Ramos (cell line): ENCODE results near the gene ZCCHC24.

Source experiments
- in situ Hi-C: fragments of 300-500 bp; cut with MboI; formaldehyde crosslinking; loops from one replicate; pipeline ENCODE4 v1.14.3; 2022; ENCODE audit warnings: low sequenced_read_pairs; ENCODE audit not compliant: unreplicated experiment

Gene ZCCHC24

DNA sequence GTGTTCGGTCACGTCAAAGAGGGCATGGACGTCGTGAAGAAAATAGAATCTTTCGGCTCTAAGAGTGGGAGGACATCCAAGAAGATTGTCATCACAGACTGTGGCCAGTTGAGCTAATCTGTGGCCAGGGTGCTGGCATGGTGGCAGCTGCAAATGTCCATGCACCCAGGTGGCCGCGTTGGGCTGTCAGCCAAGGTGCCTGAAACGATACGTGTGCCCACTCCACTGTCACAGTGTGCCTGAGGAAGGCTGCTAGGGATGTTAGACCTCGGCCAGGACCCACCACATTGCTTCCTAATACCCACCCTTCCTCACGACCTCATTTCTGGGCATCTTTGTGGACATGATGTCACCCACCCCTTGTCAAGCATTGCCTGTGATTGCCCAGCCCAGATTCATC, 91.7 kb downstream of the ZCCHC24 start:
- in situ Hi-C loops = no loop called here

DNA sequence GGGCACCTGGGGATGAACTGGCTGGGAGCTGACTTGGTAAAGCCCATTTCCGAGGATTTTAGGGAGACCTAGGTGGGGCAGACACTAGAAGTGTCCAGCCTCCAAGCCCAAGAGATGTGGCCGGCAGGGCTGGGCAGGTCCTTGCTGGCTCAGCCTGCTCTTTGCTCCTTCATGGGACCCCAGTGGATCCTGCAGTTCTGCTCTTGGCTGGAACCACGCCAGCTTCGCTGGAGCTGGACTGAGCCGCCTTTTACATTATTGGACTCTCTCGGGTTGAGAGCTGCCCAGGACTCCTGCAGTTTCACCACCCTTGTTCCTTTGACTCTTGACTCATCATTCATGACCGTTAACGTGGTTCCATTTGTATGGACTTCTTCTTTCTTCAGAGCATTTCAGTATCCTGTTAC, 92.4 kb downstream of the ZCCHC24 start:
- in situ Hi-C loops = no loop called here

- in situ Hi-C loops = no loop called here
Measured at GRCh38 chr10:79352035-79352877, 93.2 kb downstream of the ZCCHC24 start.

- in situ Hi-C loops = no loop called here
Measured at GRCh38 chr10:79351332-79351731, 94.1 kb downstream of the ZCCHC24 start.

GRCh38 chr10:79350407-79351154, 94.8 kb downstream of the ZCCHC24 start:
- in situ Hi-C loops = no loop called here

DNA sequence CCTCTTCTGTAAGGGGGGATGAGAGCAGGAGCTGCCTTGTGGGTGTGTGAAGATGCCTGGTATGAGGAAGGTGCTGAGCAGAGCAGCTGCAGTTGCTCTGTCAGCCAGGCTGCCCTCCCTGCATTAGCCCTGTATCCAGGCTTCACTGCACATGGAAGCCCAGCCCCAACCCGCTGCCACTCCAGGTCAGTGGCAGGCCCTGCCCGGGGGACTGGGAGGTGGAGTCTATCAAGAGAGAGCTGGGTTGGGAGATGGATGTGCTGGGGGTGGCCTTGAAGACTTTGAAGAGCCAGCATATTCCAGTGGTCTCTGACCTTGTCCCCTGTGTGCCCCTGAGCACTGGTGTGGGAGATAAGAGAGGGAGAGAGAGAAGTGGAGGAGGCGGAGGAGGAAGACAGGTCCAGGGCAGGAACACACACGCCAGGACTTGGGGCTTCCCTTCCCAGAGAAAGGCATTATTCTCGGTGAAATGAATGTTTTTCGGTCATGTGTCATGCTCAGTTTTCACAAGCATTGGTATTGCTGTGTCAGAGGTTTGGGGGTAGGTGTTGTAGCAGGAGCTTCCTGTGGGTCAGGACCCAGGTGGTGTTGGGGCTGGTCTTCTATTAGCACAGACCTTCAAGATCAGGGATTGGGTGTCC, 95.5 kb downstream of the ZCCHC24 start:
- in situ Hi-C loops = no loop called here

GRCh38 chr10:79349072-79349491, 96.3 kb downstream of the ZCCHC24 start:
- in situ Hi-C loops = no loop called here

DNA sequence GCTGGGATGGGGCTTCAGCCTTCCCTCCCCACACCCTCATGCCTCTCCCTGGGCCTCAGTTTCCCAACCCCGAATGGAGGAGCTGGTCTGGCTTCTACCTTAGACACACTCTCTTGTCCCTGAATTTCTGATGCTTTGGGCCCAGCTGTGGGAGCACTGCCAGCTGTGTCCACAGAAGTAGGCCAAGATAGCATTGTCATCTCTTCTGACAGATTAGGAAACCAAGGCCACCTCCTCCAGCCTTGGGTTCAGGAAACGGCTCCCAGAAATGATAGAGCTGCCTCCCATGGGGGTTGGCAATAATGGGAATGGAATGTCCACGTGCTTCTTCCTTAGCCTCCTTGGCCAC, 96.8 kb downstream of the ZCCHC24 start:
- in situ Hi-C loops = no loop called here

DNA sequence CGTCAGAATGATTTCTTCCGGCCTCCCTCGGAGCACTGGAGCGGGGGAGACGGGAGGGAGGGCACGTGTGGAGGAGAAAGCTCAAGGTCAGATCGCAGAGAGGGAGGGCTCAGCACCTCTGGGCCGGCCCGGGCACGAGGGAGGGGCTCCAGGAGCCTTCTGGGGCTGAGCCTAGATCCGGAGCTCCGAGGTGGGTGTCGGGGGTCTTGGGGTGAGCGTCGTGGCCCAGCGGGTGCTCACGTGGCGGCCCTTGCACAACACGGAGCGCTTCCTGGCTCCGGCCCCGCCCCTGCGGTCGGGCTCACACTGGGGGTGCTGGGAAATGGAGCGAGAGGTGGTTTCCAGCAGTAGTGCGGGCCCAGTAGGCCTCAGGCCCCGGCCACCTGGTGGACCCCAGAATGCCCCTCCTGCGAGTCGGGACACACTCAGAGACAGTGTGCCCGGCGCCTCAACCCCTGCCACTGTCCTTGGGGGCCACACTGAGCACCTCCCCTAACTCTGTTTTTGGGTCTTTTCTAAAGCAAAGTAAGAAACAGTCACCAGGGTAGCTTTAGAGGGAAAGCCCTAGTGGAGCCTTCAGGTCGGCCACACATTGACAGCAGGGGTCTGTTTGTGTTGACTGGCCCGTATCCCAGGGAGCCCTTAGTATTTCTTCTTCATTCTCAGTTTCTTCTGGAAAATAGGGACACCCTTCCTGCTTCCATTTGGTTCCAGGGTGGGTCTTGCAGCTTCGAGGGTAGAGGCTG, 97.4 kb downstream of the ZCCHC24 start:
- in situ Hi-C loops = no loop called here

DNA sequence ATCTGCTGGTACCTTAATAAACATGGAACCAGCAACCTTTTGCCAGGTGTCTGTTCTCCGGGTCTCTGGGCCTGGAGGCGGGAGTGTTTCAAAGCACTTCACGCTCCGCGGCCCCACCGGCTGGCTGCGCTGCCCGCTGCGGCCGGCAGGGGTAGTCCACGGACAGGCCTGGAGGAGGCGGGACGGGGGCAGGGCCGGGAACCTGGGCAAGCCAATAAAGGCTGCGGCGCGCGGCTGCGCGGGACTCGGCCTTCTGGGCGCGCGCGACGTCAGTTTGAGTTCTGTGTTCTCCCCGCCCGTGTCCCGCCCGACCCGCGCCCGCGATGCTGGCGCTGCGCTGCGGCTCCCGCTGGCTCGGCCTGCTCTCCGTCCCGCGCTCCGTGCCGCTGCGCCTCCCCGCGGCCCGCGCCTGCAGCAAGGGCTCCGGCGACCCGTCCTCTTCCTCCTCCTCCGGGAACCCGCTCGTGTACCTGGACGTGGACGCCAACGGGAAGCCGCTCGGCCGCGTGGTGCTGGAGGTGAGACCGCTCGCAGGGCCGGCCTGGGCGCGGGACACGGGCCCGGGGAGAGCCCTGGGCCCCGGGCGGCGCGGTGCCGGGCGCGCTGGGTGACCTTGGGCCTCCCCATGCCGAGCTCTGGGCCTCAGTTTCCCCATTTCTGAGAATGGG, 98.1 kb downstream of the ZCCHC24 start, which contains the start of gene PPIF:
Gene PPIF, plus strand, starts transcription at position 244 of the 668 bp plus-strand sequence. Its CDS starts 80 bp downstream, at position 324.
- in situ Hi-C loops = no loop called here

- in situ Hi-C loops = no loop called here
Measured at GRCh38 chr10:79346388-79347225, 98.8 kb downstream of the ZCCHC24 start.

DNA sequence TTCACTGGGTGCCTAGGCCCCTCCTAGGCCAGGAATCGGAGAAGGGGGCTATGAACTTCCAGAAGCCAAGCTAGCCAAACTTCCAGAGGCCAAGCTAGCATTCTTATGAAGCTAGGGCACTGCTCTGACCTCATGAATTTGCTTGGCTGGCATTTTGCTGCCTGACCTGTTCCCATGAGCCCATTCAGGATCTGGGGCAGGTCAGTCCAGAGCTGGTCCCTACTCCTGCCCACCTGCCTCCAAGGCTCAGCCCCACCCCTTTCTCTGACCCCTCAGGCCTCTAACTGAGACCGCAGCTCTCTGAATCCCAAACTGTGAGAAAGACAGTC, 99.4 kb downstream of the ZCCHC24 start:
- in situ Hi-C loops = no loop called here

DNA sequence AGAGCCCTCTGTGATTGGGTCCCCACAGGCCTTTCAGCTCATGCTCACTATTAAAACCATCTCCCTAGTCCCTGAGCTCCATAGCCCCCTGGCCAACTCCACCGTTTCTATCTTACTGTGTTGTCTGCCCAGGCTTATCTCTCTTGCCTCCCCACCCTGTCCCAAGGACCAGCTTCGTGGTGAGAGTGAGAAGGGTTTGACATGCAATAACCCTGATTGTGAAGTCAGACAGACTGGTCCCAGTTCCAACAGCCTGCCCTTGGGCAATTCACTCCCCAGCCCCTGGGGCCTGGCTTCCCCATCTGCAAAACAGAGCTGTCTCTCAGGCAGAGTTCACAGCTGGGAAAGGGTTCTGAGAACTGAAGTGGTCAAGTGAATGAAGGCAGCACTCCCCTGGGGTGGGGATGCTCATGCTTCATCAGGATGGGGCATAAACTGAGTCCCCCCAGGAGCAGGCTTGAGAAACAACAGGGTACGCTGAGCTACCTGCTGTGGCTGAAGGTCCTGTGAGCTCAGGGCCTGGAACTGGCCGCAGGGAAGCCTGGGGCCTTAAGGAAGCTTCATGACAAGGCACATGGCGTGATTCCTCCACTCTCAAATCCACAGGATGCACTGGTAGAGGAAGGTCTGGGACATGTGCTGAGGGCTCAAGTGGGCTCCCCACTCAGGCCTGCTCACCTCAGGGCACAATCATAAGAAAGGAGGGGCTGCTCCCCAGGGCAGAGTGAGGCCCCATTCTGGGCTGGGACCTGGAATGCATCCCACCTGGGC, 100.0 kb downstream of the ZCCHC24 start:
- in situ Hi-C loops = no loop called here

DNA sequence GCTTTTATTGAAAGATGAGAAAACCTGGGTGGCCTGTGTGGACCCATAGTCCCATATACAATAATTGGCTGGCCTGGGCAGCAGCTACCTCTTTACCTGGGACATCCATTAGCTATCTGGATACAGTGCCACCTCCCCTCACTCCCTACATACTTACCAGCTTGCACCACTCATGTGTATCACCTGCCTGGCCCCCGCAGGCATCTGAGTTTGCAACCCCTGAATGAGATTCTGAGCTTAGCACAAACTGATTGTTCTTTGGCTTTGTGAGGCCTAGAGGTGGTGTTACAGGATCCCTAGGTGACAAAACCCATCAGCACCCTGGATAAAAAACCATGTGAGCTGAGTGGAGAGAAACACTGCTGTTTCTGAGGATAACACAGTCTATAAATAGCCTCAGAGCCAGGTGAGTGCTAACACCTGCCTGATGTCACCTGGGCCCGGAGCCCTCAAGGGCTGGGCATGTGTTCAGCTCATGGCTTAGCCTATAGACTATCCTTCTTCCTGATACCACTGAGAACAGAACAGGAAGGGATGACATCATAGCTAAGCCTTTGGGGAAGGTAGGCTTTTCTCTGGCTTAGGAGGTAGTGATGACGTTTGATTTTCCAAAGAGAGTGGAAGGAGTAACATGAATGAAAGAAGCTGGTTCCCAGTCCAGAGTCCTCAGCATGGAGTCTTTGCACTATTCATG, 100.8 kb downstream of the ZCCHC24 start:
- in situ Hi-C loops = no loop called here

GRCh38 chr10:79342811-79343561, 102.4 kb downstream of the ZCCHC24 start:
- in situ Hi-C loops = no loop called here

- in situ Hi-C loops = no loop called here
Measured at GRCh38 chr10:79342295-79342761, 103.1 kb downstream of the ZCCHC24 start.

DNA sequence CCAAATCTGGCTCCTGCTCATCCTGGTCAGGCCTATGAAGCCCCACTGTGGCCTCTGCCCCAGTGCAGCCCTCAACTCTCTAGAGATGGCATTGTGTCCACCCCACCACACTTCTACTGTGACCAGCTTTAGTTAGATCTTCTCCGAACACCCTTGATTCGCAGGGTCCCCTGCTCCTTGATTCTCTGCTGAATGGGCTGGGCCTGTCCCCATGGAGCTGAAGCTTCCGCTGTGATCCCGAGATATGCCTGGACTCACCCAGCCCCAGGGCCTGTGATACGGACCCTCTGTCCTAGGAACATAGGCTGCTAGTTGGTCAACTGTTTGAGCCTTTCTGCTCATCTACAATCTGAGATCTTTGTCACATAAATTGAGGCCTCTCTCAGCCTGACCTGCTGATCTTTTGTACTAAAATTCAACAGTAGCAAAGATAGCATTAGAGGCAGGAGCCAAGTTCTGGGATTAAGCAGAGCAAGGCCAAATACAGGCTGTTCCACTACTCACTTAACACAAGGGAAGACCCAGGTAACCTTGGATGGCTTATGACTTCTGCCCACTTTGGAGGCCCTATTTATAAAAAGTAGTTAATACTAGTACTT, 104.7 kb downstream of the ZCCHC24 start:
- in situ Hi-C loops = no loop called here
